Testis (tissue), 2 donors: ENCODE measurements around the gene ANAPC1.
"Not testable (repeated sequence)": the region's sequence is repeated elsewhere in the genome, so short reads cannot be mapped to it uniquely, and the experiment has no call there.

ENCODE experiments used
- CTCF ChIP-seq, 3 experiments: fragments of 450-650 bp in 2 of 3; fragments of 200-600 bp in 1 of 3; sonication (generic) in 1 of 3; IDR thresholded peaks; one replicate each; pipeline ENCODE4 v1.5.1; 2016 to 2019; ENCODE audit warnings: antibody characterized with exemption in 3 of 3, mild to moderate bottlenecking in 2 of 3, moderate library complexity in 1 of 3
- POLR2A ChIP-seq: fragments of 450-650 bp; IDR thresholded peaks from one replicate; pipeline ENCODE4 v1.6.1; 2017; ENCODE audit warnings: antibody characterized with exemption, mild to moderate bottlenecking, moderate library complexity

GRCh38 chr2:111735420-111735819, 148.6 kb downstream of the ANAPC1 start:
- not testable (repeated sequence) for TF ChIP-seq POLR2A; CTCF (IDR thresholded peaks at IDR 0.05)
